ENCODE results near the gene VWA5B1. TPM values are rescaled to one million over a fixed set of nuclear protein-coding genes. Genes with fewer than 3 reads are reported as not detected.

VWA5B1 gene
- total RNA-seq, 6 experiments from 2014 or later, result not detected

DNA sequence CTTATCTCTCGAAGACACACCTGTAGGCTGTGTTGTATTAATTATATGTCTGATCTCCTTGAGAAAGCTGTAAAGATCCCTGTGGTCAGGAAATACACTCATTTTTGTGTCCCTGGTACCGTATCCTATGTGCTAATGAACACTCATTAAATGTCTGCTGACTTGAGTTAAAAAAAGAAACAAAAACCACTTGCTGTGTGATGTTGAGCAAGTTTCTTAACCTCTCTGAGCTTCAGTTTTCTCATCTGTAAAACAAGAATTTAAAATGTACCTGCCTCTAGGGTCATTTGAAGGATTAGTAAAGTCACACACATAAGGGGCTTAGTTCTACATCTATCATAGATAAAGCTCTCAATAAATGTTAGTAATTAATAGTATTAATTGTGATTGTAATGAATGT, 91.3 kb downstream of the VWA5B1 start:
- no peak overlapping the region for H3K27ac Mint-ChIP-seq
- DNase-seq, result no peak
- no peaks in the 10 kb centered on the region for H3K9me3 Mint-ChIP-seq
- no peak overlapping the region for H3K4me3 Mint-ChIP-seq
- peaks cover 18% of the 10 kb centered on the region for H3K4me1 Mint-ChIP-seq (ENCODE audit: low read depth)
- TF ChIP-seq, protein P1, sequence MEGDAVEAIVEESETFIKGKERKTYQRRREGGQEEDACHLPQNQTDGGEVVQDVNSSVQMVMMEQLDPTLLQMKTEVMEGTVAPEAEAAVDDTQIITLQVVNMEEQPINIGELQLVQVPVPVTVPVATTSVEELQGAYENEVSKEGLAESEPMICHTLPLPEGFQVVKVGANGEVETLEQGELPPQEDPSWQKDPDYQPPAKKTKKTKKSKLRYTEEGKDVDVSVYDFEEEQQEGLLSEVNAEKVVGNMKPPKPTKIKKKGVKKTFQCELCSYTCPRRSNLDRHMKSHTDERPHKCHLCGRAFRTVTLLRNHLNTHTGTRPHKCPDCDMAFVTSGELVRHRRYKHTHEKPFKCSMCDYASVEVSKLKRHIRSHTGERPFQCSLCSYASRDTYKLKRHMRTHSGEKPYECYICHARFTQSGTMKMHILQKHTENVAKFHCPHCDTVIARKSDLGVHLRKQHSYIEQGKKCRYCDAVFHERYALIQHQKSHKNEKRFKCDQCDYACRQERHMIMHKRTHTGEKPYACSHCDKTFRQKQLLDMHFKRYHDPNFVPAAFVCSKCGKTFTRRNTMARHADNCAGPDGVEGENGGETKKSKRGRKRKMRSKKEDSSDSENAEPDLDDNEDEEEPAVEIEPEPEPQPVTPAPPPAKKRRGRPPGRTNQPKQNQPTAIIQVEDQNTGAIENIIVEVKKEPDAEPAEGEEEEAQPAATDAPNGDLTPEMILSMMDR (IDR thresholded peaks at IDR 0.05), result no peak
- no peaks in the 10 kb centered on the region for H3K36me3 Mint-ChIP-seq (ENCODE audit: low read depth)
- H3K27me3 Mint-ChIP-seq (ENCODE audit: insufficient read depth), result peaks cover 27% of the 10 kb centered on the region

DNA sequence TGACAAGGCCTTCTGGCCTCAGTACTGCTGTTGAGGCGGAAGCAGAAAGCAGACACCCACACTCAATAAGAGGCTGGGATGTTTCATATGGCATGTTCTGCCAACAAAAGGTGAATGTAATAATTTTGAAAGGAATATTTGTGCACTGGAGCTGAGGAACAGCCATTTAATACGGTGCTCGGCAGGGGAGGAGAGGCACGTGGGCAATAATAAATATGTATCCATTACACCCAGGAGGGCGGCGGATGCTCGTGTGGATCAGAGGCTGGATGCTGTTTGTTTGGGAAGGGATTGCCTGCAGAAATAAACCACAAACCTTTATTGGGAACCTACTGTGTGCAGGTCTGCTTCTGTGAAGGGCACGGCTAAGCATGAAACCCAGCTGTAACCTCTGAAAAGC, 92.0 kb downstream of the VWA5B1 start:
- Mint-ChIP-seq H3K27me3 (ENCODE audit: insufficient read depth) (peaks cover 29% of the 10 kb centered on the region), H3K9me3 (no peaks in the 10 kb centered on the region), H3K4me1 (ENCODE audit: low read depth) (peaks cover 15% of the 10 kb centered on the region), H3K36me3 (ENCODE audit: low read depth) (no peaks in the 10 kb centered on the region), H3K27ac (no peak overlapping the region), H3K4me3 (no peak overlapping the region)
- TF ChIP-seq, protein P1 (IDR thresholded peaks at IDR 0.05), result no peak
- DNase-seq, result no peak

GRCh38 chr1:20383631-20384030, 93.0 kb downstream of the VWA5B1 start:
- H3K27me3 Mint-ChIP-seq (ENCODE audit: insufficient read depth), result peaks cover 35% of the 10 kb centered on the region
- H3K9me3 Mint-ChIP-seq, result no peaks in the 10 kb centered on the region
- no peak overlapping the region for H3K27ac Mint-ChIP-seq
- TF ChIP-seq, protein P1 (IDR thresholded peaks at IDR 0.05), result no peak
- H3K4me1 Mint-ChIP-seq (ENCODE audit: low read depth), result peaks cover 15% of the 10 kb centered on the region
- DNase-seq, result no peak
- H3K4me3 Mint-ChIP-seq, result no peak overlapping the region
- no peaks in the 10 kb centered on the region for H3K36me3 Mint-ChIP-seq (ENCODE audit: low read depth)

GRCh38 chr1:20385630-20386029, 95.0 kb downstream of the VWA5B1 start:
- H3K4me3 Mint-ChIP-seq, result no peak overlapping the region
- TF ChIP-seq, protein P1 (IDR thresholded peaks at IDR 0.05), result no peak
- no peak overlapping the region for H3K27ac Mint-ChIP-seq
- no peaks in the 10 kb centered on the region for H3K9me3 Mint-ChIP-seq
- no peaks in the 10 kb centered on the region for H3K36me3 Mint-ChIP-seq (ENCODE audit: low read depth)
- DNase-seq, result no peak
- H3K4me1 Mint-ChIP-seq (ENCODE audit: low read depth), result peaks cover 8% of the 10 kb centered on the region
- H3K27me3 Mint-ChIP-seq (ENCODE audit: insufficient read depth), result peaks cover 32% of the 10 kb centered on the region

- no peak for DNase-seq
- TF ChIP-seq, protein P1 (IDR thresholded peaks at IDR 0.05), result no peak
- Mint-ChIP-seq H3K36me3 (ENCODE audit: low read depth) (no peaks in the 10 kb centered on the region), H3K27ac (no peak overlapping the region), H3K27me3 (ENCODE audit: insufficient read depth) (peaks cover 34% of the 10 kb centered on the region), H3K4me3 (no peak overlapping the region), H3K4me1 (ENCODE audit: low read depth) (peaks cover 6% of the 10 kb centered on the region), H3K9me3 (no peaks in the 10 kb centered on the region)
Measured at GRCh38 chr1:20386323-20387081, 95.8 kb downstream of the VWA5B1 start.
